ENCODE data around the gene STT3B. TPM values are rescaled to one million over a fixed set of nuclear protein-coding genes. Genes with fewer than 3 reads are reported as not detected.

The STT3B gene
- total RNA-seq, 2 experiments from 2014 or later, result 93.5 to 122 TPM

DNA sequence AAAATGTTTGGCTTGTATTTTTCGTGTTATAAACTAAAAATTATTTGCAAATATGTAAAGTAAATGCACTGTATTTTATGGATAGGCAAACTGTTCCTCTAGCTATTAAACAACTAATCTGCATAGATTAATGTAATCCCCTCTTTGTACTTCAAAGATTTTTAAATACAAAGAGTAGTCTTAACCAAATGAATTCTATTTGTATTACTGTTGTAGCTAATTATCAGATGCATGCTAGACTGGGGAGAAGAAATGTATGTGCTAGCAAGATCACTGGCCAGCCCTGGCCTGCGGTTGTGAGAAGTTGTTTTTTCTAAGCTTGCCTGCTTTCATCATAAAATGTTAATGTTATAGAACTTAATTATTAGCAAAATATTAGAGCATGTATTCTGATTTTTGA lies 92.6 kb downstream of the STT3B start:
- Histone ChIP-seq H3K27ac (ENCODE audit: low read depth, low read length, poor library complexity, severe bottlenecking) (no peak overlapping the region), H4K20me1 (ENCODE audit: insufficient read depth, low read length) (no peaks in the 10 kb centered on the region), H3K9me2 (ENCODE audit: insufficient read depth, low read length) (no peaks in the 10 kb centered on the region), H2AFZ (ENCODE audit: low read length) (no peak overlapping the region), H3K4me2 (ENCODE audit: low read length) (no peak overlapping the region), H3K9me3 (ENCODE audit: low read length) (no peaks in the 10 kb centered on the region), H3K4me1 (ENCODE audit: insufficient read depth, low read length, poor library complexity, severe bottlenecking) (peaks cover 14% of the 10 kb centered on the region), H3K79me2 (ENCODE audit: insufficient read depth, low read depth, low read length) (no peaks in the 10 kb centered on the region; the same call in 1 of the 2 replicates), H3K4me3 (ENCODE audit: low read depth, low read length, poor library complexity, severe bottlenecking) (no peak overlapping the region), H3K36me3 (ENCODE audit: insufficient read depth, low read length) (peaks cover 99% of the 10 kb centered on the region)
- DNase-seq (ENCODE audit: low spot score), result no peak
- no TSS peak for BruUV-seq (replicated peaks)
- ChIA-PET CTCF (ENCODE audit: unreplicated experiment) (no interaction called here), POLR2A (interaction anchor here (0.6 to 2.2 kb wide), 7 partner anchors 11 to 44 kb away, joined by 3 to 12 read pairs (median 5); no protein-coding TSS in a partner anchor)
- TF ChIP-seq, protein P1, sequence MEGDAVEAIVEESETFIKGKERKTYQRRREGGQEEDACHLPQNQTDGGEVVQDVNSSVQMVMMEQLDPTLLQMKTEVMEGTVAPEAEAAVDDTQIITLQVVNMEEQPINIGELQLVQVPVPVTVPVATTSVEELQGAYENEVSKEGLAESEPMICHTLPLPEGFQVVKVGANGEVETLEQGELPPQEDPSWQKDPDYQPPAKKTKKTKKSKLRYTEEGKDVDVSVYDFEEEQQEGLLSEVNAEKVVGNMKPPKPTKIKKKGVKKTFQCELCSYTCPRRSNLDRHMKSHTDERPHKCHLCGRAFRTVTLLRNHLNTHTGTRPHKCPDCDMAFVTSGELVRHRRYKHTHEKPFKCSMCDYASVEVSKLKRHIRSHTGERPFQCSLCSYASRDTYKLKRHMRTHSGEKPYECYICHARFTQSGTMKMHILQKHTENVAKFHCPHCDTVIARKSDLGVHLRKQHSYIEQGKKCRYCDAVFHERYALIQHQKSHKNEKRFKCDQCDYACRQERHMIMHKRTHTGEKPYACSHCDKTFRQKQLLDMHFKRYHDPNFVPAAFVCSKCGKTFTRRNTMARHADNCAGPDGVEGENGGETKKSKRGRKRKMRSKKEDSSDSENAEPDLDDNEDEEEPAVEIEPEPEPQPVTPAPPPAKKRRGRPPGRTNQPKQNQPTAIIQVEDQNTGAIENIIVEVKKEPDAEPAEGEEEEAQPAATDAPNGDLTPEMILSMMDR (conservative IDR thresholded peaks at IDR 0.05; ENCODE audit: low read length), result no peak
- TF ChIP-seq EZH2phosphoT487 (IDR thresholded peaks at IDR 0.05; ENCODE audit: borderline replicate concordance, low read depth, low read length), result no peak
- intact Hi-C loops (cut with micrococcal nuclease; ENCODE audit: unreplicated experiment), result no loop called here

DNA sequence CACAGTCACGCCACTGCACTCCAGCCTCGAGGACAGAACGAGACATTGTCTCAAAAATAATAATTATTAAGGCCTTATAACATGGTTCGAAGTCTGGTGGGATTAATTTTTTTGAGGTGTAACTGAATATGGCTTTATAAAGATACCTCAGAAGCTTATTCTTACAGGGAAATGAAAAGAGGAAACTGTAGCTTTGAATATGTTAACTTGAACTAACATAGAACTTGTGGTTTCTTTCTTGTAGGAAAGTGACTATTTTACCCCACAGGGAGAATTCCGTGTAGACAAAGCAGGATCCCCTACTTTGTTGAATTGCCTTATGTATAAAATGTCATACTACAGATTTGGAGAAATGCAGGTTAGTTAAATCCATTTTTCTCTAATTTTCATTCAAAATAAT lies 96.3 kb downstream of the STT3B start:
- H3K4me1 ChIP-seq (ENCODE audit: insufficient read depth, low read length, poor library complexity, severe bottlenecking), result peaks cover 14% of the 10 kb centered on the region
- H3K27ac ChIP-seq (ENCODE audit: low read depth, low read length, poor library complexity, severe bottlenecking), result no peak overlapping the region
- no peaks in the 10 kb centered on the region for H3K9me2 ChIP-seq (ENCODE audit: insufficient read depth, low read length)
- intact Hi-C loops (cut with micrococcal nuclease; ENCODE audit: unreplicated experiment), result no loop called here
- no TSS peak for BruUV-seq (replicated peaks)
- H3K4me3 ChIP-seq (ENCODE audit: low read depth, low read length, poor library complexity, severe bottlenecking), result no peak overlapping the region
- peak overlapping the region; percentile 1; the same call in 1 of the 2 replicates for H3K4me2 ChIP-seq (ENCODE audit: low read length)
- POLR2A ChIA-PET, result interaction anchor here (0.7 to 1.3 kb wide), 2 partner anchors 9 to 104 kb away, joined by 3 to 7 read pairs; no protein-coding TSS in a partner anchor
- TF ChIP-seq EZH2phosphoT487 (IDR thresholded peaks at IDR 0.05; ENCODE audit: borderline replicate concordance, low read depth, low read length), result no peak
- TF ChIP-seq, protein P1 (conservative IDR thresholded peaks at IDR 0.05; ENCODE audit: low read length), result no peak
- H4K20me1 ChIP-seq (ENCODE audit: insufficient read depth, low read length), result no peaks in the 10 kb centered on the region
- DNase-seq (ENCODE audit: low spot score), result peak; percentile 17
- no peak overlapping the region for H2AFZ ChIP-seq (ENCODE audit: low read length)
- no peaks in the 10 kb centered on the region for H3K79me2 ChIP-seq (ENCODE audit: insufficient read depth, low read depth, low read length)
- peaks cover 96% of the 10 kb centered on the region for H3K36me3 ChIP-seq (ENCODE audit: insufficient read depth, low read length)
- CTCF ChIA-PET (ENCODE audit: unreplicated experiment), result no interaction called here
- no peaks in the 10 kb centered on the region for H3K9me3 ChIP-seq (ENCODE audit: low read length)

DNA sequence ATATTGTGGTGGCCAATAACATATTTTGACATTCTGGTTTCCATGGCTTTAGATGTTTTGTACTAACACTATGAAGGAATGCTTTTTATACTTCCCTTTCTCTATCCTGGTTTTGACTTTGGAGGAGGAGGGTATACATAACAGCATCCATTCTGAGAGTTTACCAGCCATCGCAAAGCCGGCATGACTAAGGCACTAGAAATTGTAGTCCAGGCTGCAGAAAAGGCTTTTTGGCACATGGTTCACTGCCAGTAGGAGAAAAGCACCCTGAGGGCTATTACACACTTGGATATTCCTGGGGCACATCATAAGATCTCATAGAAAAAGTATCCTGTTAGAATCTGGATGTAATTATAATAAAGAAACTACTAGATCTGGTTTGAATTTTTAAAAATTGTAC lies 101.8 kb downstream of the STT3B start:
- H3K9me2 ChIP-seq (ENCODE audit: insufficient read depth, low read length), result no peaks in the 10 kb centered on the region
- H3K9me3 ChIP-seq (ENCODE audit: low read length), result no peaks in the 10 kb centered on the region
- ChIA-PET CTCF (ENCODE audit: unreplicated experiment) (no interaction called here), POLR2A (interaction anchor here (0.6 to 3.2 kb wide), 2 partner anchors 9 to 32 kb away, joined by 3 to 12 read pairs; no protein-coding TSS in a partner anchor)
- no peak for TF ChIP-seq EZH2phosphoT487 (IDR thresholded peaks at IDR 0.05; ENCODE audit: borderline replicate concordance, low read depth, low read length)
- TF ChIP-seq, protein P1 (conservative IDR thresholded peaks at IDR 0.05; ENCODE audit: low read length), result no peak
- H3K4me2 ChIP-seq (ENCODE audit: low read length), result no peak overlapping the region
- intact Hi-C loops (cut with micrococcal nuclease; ENCODE audit: unreplicated experiment), result no loop called here
- BruUV-seq (replicated peaks), result no TSS peak
- no peak overlapping the region for H3K27ac ChIP-seq (ENCODE audit: low read depth, low read length, poor library complexity, severe bottlenecking)
- no peak for DNase-seq (ENCODE audit: low spot score)
- no peak overlapping the region for H3K4me3 ChIP-seq (ENCODE audit: low read depth, low read length, poor library complexity, severe bottlenecking)
- H2AFZ ChIP-seq (ENCODE audit: low read length), result no peak overlapping the region
- H3K36me3 ChIP-seq (ENCODE audit: insufficient read depth, low read length), result peaks cover 90% of the 10 kb centered on the region
- H3K4me1 ChIP-seq (ENCODE audit: insufficient read depth, low read length, poor library complexity, severe bottlenecking), result no peaks in the 10 kb centered on the region
- no peaks in the 10 kb centered on the region for H3K79me2 ChIP-seq (ENCODE audit: insufficient read depth, low read depth, low read length)
- no peaks in the 10 kb centered on the region for H4K20me1 ChIP-seq (ENCODE audit: insufficient read depth, low read length)
